Fibroblast of skin of left quadriceps (primary cell): ENCODE results near the gene TADA2A.
A peak's percentile ranks its signal among the peaks of the same experiment; 100 is the strongest.

Source experiments
- DNase-seq, 2 experiments: peaks; one replicate each; pipeline ENCODE4 v3.0.0-alpha.2; 2013; ENCODE audit warnings: low read depth in 2 of 2

TADA2A gene

DNA sequence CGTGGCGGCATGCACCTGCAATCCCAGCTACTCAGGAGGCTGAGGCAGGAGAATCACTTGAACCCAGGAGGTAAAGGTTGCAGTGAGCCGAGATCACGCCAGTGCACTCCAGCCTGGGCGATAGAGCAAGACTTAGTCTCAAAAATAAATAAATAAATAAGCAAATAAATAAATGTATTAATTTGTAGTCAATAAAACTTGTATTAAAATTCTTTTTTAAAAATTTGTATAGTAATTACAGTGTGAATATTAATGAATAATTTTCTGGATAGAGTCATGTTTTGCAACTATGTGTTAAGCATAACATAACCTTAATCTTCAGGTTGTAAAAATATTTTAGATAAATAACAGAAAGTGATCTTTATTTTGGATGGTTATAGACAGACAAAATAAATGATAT lies 55.8 kb downstream of the TADA2A start:
- no peak for DNase-seq

GRCh38 chr17:37463039-37463438 lies 56.4 kb downstream of the TADA2A start:
- DNase-seq = no peak

DNA sequence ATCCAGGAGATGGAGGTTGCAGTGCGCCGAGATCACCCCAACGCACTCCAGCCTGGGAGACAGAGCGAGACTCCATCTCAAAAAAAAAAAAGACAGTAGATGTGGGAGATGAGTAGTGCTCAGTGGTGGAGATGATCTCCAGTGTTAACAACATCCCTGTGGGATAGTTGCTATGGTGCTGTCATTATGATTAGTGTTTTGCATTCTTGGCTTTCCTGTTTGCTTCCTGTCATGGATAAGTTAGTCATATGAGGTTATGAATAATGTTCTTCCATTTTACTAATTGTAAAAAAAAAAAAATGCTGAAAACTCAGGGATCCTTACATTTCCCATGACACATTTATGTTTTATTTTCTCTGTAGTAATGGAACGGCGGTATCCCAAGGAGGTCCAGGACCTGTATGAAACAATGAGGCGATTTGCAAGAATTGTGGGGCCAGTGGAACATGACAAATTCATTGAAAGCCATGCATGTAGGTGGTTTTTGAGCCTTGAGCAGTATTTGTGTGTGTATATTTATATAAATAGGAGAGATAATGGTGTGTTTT lies 58.5 kb downstream of the TADA2A start:
- peak in 1 of 2 experiments; percentile 48 for DNase-seq

- DNase-seq = no peak
Observed at GRCh38 chr17:37466471-37466870, 59.8 kb downstream of the TADA2A start.

DNA sequence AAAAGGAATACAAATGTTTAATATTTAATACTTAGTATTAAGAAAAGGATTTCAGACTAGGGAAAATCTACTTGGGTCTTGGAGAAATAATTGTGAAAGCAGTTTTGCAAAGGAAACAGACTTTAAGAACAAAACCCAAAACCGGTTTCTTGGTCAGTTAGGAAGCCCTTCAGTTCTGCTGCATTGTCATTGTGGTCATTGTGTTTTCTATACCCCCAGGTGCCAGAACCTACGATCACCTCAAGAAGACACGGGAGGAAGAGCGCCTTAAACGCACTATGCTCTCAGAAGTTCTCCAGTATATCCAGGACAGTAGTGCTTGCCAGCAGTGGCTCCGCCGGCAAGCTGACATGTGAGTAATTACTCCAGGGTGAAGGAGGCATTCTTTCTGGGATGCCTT lies 63.5 kb downstream of the TADA2A start:
- no peak for DNase-seq

DNA sequence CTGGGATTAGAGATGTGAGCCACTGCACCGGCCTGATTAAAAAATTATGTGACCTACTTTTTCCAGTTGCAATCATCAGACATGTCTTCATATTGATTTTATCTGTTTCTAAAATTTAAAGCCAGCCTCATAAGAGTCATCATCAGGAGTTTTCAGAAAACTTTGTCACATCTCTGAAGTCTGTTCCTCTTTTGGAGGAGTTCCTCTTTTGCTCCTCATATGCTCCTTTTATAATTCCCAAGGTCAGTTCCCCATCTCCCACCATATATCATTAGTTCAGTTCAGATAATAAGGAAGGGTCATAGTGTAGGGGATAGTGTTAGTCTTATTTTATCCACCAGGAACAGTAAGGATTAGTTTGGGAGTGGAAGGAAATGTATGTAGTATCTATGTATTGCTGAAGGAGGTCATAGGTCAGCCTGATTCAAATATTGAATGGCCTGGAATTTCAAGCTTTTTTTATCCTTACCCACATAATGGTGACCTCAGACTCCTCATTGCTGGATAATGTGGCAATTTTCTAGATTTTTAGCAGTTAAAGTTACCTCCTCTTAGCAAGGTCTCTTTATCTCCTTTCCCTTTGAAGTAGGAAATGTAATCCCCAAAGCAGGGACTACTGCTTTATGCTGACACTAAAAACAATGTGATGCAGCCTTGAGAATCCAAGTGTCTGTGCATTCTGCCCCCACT lies 69.2 kb downstream of the TADA2A start:
- DNase-seq = no peak

DNA sequence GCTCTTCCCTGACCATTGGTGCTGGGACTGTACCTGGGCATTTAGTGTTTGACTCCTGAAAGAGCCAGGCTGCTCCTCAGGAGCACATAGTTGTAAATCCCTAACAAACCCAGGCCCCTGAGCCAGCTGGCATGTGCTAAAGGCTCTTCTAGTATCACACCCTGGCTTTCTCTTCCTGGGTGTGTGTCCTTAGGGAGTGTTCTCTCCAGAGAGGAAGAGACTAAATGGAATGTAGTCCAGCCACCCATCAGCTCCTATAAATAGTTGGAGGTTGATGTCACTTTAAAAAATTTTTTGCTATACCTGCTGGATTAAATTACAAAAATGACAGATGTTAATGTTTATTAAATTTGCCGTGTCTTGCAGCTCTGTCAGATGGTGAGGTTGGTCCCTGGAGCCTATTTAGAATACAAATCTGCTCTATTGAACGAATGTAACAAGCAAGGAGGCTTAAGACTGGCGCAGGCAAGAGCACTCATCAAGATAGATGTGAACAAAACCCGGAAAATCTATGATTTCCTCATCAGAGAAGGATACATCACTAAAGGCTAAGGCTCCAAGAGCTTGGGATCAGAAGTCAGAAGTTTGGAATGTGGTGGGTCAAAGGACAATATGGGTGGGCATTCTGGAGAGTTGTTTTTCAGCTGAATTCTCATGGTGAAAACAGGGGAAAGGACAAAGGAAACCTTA lies 69.9 kb downstream of the TADA2A start:
- DNase-seq = no peak

DNA sequence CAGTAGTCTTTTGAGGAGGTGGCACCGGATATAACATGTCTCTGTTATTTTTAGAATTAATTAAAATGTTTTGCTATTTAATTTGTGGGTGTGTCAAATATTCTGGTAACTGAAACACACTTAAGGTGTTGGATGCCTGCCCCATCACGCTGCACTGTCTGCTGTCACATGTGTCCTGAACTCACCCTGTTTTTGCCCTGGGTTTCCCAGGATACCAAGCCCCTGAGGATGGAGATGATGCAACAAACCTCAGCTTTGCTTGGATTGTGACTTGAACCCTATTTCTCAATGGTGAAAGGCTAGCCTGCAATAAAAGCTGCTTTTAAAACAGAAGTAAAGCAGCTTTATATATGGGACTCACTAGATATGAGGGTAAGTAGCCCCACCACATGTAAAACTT lies 71.5 kb downstream of the TADA2A start:
- peak in 1 of 2 experiments; percentile 47 for DNase-seq

DNA sequence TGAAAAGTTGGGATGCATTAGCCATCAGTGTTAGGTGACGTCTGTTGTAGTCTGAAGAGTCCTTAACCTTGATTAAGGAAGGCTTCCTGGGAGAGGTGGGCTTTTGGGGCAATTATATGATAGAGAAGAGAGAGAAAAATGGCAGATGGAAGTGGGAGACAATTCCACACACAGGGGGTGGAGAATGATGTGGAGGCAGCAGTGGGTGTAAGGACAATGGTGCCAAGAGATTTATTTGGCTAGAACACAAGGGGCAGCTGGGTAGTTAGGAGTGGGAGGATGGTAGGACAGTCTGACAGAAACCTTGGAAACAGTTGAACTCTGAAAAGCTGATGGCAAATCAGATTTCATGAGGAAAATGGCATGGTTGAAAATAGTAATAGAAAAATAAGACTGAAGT lies 72.3 kb downstream of the TADA2A start:
- no peak for DNase-seq

- DNase-seq = no peak
Observed at GRCh38 chr17:37480427-37480826, 73.7 kb downstream of the TADA2A start.

GRCh38 chr17:37481001-37481665 lies 74.4 kb downstream of the TADA2A start:
- DNase-seq = no peak

GRCh38 chr17:37483311-37484039 lies 76.8 kb downstream of the TADA2A start:
- peak; percentile 93 to 94 for DNase-seq

GRCh38 chr17:37485938-37486570 lies 79.4 kb downstream of the TADA2A start:
- DNase-seq = no peak

DNA sequence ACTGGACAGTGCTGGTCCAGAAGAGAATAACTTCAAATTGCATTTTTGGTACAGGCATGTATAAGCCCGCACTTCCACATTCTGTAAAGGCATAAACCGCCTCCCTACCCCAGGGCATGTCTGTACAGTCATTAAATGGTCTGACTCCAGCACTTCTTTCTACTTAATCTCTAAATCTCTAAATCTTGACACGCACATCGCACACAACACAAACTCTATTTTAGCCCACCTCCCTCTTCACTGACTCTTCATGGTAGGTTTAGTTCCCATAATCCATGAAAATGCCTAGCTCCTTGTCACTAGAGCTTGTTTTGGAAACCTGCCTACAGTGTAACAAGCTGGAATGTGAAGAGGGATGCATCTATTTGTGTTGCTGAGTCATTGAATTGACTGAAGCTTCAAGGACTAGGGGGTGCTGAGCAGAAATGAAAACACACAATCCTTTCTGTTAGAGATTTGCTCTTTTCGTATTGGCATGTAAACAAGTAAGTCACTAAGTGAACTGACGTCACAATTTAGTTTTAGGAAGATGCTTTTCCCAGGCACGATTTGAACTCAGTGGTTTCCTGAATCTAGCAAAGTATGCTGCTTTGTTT lies 81.4 kb downstream of the TADA2A start:
- DNase-seq = peak; percentile 90 to 91

DNA sequence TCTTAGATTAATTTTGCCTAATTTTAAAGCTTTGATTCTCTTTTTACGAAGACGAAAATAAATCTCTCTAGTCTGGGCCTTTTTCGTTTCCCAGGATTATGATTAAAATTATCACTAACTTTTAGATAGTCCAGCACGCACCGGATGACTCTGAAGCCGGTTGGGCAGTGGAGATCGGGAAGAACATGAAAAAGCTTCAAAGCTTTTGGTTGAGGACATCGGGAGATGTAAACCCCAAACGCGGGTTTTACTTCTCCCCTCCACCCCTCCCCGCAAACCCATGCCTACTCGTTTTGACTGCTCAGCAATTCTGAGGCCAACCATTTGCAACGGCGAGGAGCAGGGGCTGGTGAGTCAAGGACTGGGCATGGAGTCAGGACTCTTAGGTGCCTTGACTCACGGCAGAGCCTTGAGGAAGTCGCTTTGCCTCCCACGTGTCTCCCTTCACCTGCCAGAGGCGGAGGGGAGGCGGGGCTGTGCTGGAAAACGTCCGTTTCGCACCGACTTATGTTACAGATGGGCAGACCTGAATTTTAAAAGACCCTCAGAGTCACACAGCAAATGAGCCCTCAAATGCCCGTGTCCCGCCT lies 82.0 kb downstream of the TADA2A start:
- peak; percentile 73 to 78 for DNase-seq

GRCh38 chr17:37489197-37490001 lies 82.7 kb downstream of the TADA2A start, which contains the start of gene DUSP14:
Gene DUSP14 (plus strand): TSS chr17:37489891. CDS start chr17:37512273, 22,382 bp downstream.
- DNase-seq = peak; percentile 64 to 68

- DNase-seq = no peak
Observed at GRCh38 chr17:37490022-37490587, 83.4 kb downstream of the TADA2A start.

DNA sequence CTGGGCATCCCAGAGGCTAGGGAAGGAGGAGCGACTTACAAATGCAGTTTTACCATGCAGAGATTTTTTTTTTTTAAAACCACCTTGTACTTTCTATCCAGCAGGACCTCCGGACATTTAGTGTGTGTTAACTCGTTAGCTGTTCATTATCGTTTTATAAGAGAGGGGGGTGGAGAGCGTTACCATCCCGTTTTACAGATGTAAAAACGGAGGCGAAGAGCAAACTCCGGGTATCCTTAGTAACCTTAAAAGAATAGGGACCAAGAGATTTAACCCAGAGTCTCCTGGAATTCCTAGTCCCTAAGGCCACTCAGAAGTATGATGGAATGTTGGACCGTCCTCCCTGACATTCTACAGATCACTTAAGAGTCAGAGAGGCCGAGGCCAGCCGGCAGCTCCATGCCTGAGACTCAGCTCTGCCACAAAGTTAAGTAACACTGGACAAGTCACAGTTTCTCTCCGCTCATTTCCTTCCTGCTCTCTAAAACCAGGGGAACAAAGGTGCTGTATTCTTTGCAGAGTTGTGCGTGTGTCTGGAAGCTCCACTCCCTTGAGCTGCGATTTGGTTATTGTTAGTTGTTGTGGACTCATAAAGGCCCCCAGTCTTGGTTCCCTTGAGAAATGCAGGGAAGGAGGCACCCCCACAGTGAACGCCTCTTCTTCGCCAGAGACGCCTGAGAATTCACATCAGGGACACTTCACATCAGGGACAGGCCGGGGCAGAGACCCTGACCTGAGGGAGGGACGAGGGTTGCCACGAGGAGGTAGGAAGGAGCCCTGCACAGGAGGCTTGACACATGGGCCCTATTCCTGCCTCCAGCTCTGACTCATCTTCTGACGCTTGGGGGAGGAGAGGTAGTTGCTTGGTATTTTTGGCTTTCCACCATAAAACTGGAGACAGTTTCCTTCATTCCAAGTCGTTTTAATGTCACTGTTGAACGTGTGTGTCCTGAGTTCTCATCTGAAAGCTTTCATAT lies 84.2 kb downstream of the TADA2A start:
- peak; percentile 66 to 69 for DNase-seq
